ENCODE measurements around the gene PER1. TPM values are rescaled to one million over a fixed set of nuclear protein-coding genes. Genes with fewer than 3 reads are reported as not detected.

The PER1 gene
- total and polyA plus RNA-seq, 2 of the 8 experiments (the other 6 are each of a cell fraction or from before 2014, with no cell fraction given), result 9.6 to 38.0 TPM

DNA sequence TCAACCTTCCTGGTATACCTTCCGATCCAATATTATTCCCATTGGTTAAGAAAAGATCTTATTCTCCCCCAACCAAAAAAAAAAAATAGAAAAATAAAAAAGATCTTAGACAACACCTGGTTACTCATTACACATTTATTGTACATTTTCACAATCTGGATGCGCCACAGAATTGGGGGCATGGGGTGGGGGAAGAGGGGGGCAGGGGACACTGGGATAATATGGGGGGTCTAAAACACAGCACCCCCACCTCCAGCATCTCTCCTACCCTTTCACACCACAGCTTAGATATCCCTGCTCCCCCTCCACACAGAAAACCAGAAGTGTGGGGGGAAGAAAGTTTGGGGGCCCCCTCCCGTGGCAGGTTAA, 6.8 kb upstream of the PER1 start:
- Histone ChIP-seq H3K4ac (replicated peaks; ENCODE audit: insufficient read length, low read depth, low read length) (no peak overlapping the region), H4K91ac (replicated peaks; ENCODE audit: insufficient read length, low read length) (no peak overlapping the region), H2AK5ac (ENCODE audit: low read depth, low read length) (no peak overlapping the region), H4K8ac (ENCODE audit: extremely low read depth, insufficient read depth, low read length) (no peak overlapping the region), H3K14ac (ENCODE audit: insufficient read length) (no peak overlapping the region), H3K79me2 (ENCODE audit: control insufficient read depth in 1 of 2, insufficient read depth in 2 of 2, low read length in 2 of 2) (peaks cover 0 to 15% of the 10 kb centered on the region in 2 experiments; a peak in 2 of 4 replicates), H3K4me2 (ENCODE audit: insufficient read depth in 1 of 2, low read depth in 2 of 2, low read length in 2 of 2) (no peak overlapping the region), H2BK12ac (ENCODE audit: low read depth, low read length) (no peak overlapping the region), H3K4me1 (replicated peaks in 1 of 4; ENCODE audit: control insufficient read depth in 3 of 4, insufficient read depth in 4 of 4, low read length in 3 of 4) (peaks cover 10 to 35% (median 21%) of the 10 kb centered on the region in 4 experiments), H3K4me3 (ENCODE audit: extremely low read depth in 1 of 4, insufficient read depth in 2 of 4, low read depth in 3 of 4, low read length in 4 of 4) (no peak overlapping the region), H3K9me3 (ENCODE audit: insufficient read depth in 2 of 2, low read depth in 1 of 2, low read length in 1 of 2) (no peaks in the 10 kb centered on the region), H4K5ac (ENCODE audit: insufficient read length, low read depth, low read length) (no peak overlapping the region), H4K20me1 (replicated peaks in 1 of 2; ENCODE audit: control insufficient read depth in 1 of 2, insufficient read depth in 2 of 2, low read length in 2 of 2) (peaks cover 8 to 9% of the 10 kb centered on the region in 2 experiments), H2BK15ac (ENCODE audit: low read length) (no peak overlapping the region), H3K23me2 (ENCODE audit: low read depth, low read length) (peaks cover 26% of the 10 kb centered on the region), H2BK5ac (ENCODE audit: low read depth, low read length) (no peak overlapping the region), H3K79me1 (ENCODE audit: low read depth, low read length) (peaks cover 8% of the 10 kb centered on the region), H3K36me3 (ENCODE audit: control insufficient read depth in 2 of 4, insufficient read depth in 4 of 4, low read length in 3 of 4) (peaks cover 0 to 10% (median 5%) of the 10 kb centered on the region in 4 experiments; a peak in 6 of 8 replicates), H3K23ac (ENCODE audit: insufficient read length) (no peak overlapping the region), H2AFZ (ENCODE audit: low read length) (no peak overlapping the region), H3K56ac (replicated peaks; ENCODE audit: insufficient read length, low read depth, low read length) (no peak overlapping the region), H3K27ac (ENCODE audit: low read depth, low read length) (no peak overlapping the region), H3K27me3 (replicated peaks in 1 of 4; ENCODE audit: control insufficient read depth in 3 of 4, extremely low read depth in 1 of 4, insufficient read depth in 3 of 4, low read length in 3 of 4) (no peaks in the 10 kb centered on the region), H2BK120ac (replicated peaks; ENCODE audit: low read depth, low read length) (no peak overlapping the region), H2BK20ac (ENCODE audit: low read length) (no peak overlapping the region), H3K9ac (replicated peaks in 1 of 4; ENCODE audit: extremely low read depth in 1 of 4, low read depth in 3 of 4, low read length in 3 of 4) (no peak overlapping the region), H3K18ac (ENCODE audit: extremely low read depth, low read length) (no peak overlapping the region)
- FAIRE-seq (no peak), DNase-seq (ENCODE audit: low read depth in 1 of 2, low spot score in 2 of 2) (no peak)
- POLR2A ChIA-PET (ENCODE audit: partially characterized antibody), result interaction anchor here (0.9 to 15.7 kb wide), 6 partner anchors 9 to 66 kb away, joined by 3 to 289 read pairs (median 28); partner anchors contain the start of genes ALOXE3, HES7 and TMEM107
- no peak for TF ChIP-seq BRCA1 (IDR thresholded peaks at IDR 0.05; ENCODE audit: low read depth, low read length)
- TF ChIP-seq SIX5 (IDR thresholded peaks at IDR 0.05; ENCODE audit: low read depth, low read length), result no peak
- TF ChIP-seq TBP (IDR thresholded peaks at IDR 0.05; ENCODE audit: low read depth, low read length), result no peak
- no peak for TF ChIP-seq JUND (IDR thresholded peaks at IDR 0.05; ENCODE audit: low read length)
- TF ChIP-seq BACH1 (IDR thresholded peaks at IDR 0.05; ENCODE audit: low read length), result no peak
- no peak for TF ChIP-seq POLR2AphosphoS5 (IDR thresholded peaks at IDR 0.05; ENCODE audit: low read depth, low read length)
- TF ChIP-seq KDM5A (IDR thresholded peaks at IDR 0.05; ENCODE audit: low read length), result no peak
- no peak for TF ChIP-seq CHD2 (IDR thresholded peaks at IDR 0.05; ENCODE audit: low read length)
- TF ChIP-seq, protein P1, sequence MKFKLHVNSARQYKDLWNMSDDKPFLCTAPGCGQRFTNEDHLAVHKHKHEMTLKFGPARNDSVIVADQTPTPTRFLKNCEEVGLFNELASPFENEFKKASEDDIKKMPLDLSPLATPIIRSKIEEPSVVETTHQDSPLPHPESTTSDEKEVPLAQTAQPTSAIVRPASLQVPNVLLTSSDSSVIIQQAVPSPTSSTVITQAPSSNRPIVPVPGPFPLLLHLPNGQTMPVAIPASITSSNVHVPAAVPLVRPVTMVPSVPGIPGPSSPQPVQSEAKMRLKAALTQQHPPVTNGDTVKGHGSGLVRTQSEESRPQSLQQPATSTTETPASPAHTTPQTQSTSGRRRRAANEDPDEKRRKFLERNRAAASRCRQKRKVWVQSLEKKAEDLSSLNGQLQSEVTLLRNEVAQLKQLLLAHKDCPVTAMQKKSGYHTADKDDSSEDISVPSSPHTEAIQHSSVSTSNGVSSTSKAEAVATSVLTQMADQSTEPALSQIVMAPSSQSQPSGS (IDR thresholded peaks at IDR 0.05; ENCODE audit: low read length), result no peak
- TF ChIP-seq SRF (IDR thresholded peaks at IDR 0.05; ENCODE audit: low read depth, low read length), result no peak
- TF ChIP-seq MAFK (IDR thresholded peaks at IDR 0.05; ENCODE audit: low read depth, low read length), result no peak
- TF ChIP-seq CEBPB (IDR thresholded peaks at IDR 0.05; ENCODE audit: low read depth, low read length), result no peak
- 75% methylated on average over 2 of the region's 3 CpGs; no CpG with 5 or more reads in 1 of the 2 experiments for WGBS, 2 experiments (ENCODE audit: extremely low coverage in 1 of 2, insufficient coverage in 1 of 2, insufficient read length in 1 of 2, insufficient replicate concordance in 2 of 2, low coverage in 1 of 2, low lambda C conversion rate in 2 of 2, missing lambda C conversion rate in 1 of 2)
- CTCF ChIA-PET (ENCODE audit: partially characterized antibody), result interaction anchor here (0.6 to 10.3 kb wide), 22 partner anchors 8 to 284 kb away, joined by 3 to 133 read pairs (median 4); partner anchors contain the start of genes ALOXE3, HES7 and TMEM107

Measured in H1 (cell line).